HG03565 (cell line): Measurements from ENCODE around the gene RNASE3.
"Not testable (repeated sequence)": the region's sequence is repeated elsewhere in the genome, so short reads cannot be mapped to it uniquely, and the experiment has no call there.

Experiments used
- ATAC-seq: cut with Tn5 transposase; IDR thresholded peaks from one replicate; pipeline ENCODE4 v1.9.1; 2021; ENCODE audit warnings: mild to moderate bottlenecking, moderate library complexity; ENCODE audit not compliant: unreplicated experiment

RNASE3 gene

GRCh38 chr14:20910822-20911221 lies 19.6 kb downstream of the RNASE3 start:
- not testable (repeated sequence) for ATAC-seq

DNA sequence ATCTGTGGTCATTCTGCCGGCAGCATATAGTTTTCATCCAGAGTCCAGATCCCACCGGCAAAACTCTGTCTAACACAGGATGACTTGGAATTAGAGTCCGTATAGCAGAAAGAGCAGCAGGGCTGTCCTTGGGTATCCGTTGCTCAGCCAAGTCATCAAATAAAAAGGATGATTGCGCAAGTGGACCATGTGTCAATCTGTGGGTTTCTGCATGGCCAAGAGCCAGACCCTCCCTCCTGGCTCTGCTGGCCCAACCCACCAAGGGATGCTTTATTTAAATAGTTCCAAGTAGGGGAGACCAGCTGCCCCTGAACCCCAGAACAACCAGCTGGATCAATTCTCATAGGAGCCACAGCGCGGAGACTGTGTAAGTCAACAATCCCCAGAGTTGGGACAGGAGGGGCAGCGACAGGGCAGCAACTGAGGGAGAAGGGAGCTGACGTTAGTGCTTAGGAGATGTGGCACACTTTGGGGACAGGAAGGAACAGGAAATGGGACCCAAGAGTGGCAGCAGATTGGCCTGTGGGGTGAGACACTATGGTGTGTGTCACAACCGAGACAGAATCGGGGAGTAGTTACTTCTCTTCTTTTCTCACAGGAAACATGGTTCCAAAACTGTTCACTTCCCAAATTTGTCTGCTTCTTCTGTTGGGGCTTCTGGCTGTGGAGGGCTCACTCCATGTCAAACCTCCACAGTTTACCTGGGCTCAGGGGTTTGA lies 28.0 kb downstream of the RNASE3 start:
- not testable (repeated sequence) for ATAC-seq

DNA sequence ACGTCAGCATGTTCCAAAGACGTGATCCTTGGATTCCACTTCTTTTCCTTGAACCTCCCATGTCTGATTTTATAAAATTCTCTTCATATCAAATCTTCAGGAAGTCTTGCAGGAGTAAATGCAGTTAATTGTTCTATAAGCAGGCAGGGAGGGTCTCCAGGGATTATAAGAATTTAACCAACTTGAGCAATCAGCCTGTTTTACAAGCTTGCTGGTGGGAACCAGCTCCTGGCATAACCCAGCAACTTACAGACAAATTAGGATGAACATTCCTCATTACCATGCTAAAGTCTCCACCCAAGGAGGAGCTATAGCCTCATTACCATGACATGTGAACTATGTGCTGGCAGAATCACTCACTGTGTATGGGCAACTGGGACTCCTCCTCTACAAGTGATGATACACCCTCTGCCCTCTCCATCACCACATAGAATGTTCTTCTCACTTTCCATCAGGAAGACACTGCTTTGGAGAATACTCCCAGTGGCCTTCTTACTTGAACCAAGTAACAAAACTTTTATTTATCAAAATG lies 32.6 kb downstream of the RNASE3 start:
- ATAC-seq = not testable (repeated sequence)

DNA sequence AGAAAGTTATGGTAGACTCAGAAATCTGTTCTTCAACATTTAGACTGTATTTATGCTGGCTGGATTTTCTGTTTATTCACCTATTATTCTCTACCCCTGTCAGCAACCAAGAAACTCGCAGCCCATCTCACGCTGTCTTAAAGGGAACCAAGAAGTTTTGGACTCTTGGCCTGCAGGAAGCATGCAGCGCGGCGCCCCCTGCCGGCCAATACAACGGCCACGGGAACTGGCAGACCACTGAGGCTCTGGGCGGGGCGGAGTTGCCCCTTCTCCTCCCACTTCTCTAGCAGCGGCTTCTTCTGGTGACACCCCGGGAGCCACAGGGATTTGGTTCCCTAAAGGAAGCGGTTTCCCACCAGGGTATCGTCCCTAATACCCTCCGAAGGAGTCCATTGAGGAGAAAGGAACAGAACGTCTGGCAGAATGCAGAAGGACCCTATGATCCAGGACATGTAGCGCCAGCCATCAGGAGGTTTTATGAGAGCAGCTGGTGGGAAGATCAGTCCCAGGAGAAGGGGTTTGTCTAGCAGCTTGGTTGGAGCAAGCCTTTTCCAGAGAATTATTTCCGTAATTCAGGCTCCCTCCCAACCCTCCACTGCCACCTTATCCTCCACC lies 43.1 kb downstream of the RNASE3 start:
- ATAC-seq = no peak

DNA sequence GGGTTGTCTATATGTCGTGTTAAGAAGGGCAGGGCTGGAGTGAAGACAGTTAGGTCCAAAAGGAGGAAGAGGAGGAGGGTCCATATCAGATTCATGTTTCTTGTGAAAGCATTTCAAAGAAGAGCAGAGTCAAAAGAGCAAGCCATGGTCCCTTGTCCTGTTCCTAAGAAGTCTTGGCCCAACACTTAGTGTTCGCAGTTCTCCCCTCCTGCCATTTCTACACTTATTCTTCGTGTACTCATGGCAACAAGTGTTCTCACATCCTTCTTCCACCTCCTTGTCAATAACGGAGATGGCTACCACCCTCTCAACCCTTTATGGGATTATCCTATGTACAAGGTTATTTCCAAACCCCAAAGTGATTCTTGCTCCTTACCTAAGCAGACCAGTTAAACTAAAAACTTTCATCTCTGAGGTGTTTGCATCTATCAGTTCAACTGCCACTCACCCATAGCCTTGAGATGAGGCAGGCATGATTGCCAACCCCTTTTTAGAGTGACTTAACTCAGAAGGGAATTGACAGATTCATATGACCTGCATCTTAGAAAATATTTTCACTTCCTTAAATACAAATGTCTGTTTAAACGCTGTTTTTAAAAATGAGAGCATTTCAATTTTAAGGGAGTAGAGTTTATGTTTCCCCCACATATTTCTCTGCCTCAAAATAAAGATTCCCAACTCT lies 44.3 kb downstream of the RNASE3 start:
- no peak for ATAC-seq
